ENCODE results near the gene TMEM91.
A peak's percentile ranks its signal among the peaks of the same experiment; 100 is the strongest.

Gene TMEM91

DNA sequence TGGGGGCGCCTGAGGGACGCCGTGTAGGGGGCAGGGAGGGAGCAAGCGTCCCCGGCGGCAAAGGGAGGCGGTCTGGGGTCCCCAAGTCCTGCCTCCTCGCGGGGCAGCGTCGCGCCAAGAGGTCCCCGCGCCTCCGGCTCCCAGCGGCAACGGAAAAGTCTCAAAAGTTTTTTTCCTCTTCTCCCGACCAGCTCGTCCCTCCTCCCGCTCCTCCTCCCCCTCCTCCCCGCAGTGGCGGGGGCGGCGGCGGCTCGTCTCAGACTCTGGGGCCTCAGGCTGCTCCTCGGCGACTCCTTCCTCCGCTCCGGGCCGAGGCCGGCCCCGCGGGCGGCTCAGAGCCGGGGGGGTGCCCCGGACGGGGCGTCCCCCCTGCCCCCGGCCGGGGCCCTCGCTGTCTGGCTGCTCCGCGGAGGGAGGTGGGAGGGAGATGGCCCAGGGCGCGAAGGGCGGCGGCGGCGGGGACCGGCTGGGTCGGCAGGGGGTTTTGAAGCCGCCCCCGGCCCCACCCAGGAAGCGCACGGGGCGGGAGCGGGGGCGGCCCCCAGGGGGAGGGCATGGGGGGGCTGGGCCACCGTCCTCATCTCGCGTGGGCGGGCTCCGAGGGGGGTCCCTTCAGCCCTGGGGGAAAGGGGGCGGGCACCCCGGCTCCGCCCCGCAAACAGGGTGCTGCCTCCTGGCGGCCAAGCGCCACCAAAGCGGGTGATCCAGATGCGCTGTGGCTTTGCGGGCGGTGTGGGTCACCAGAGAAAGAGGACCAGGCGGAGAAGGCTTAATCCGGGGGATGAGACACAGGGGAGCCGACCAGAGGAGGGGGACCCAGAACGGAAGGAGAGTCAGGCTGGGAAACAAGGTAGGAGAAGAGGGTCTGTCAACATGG lies 22.6 kb upstream of the TMEM91 start, which contains the start of gene TGFB1:
Gene TGFB1 (minus strand): TSS at position 457 of the 877 bp plus-strand sequence. CDS start 878 bp downstream, outside the sequence.
- Histone ChIP-seq H3K36me3 (ENCODE audit: control insufficient read depth, low read length) (peaks cover 40% of the 10 kb centered on the region), H3K9me2 (replicated peaks; ENCODE audit: control insufficient read depth, low read length) (no peaks in the 10 kb centered on the region), H3K27ac (ENCODE audit: low read depth, low read length) (peak within 1 kb of the TSS; percentile 73), H3K4me1 (ENCODE audit: control insufficient read depth, low read length) (peaks cover 27% of the 10 kb centered on the region), H3K27me3 (ENCODE audit: control insufficient read depth, low read length) (no peaks in the 10 kb centered on the region), H3K4me2 (ENCODE audit: low read length) (peak within 1 kb of the TSS; percentile 72), H3K79me2 (ENCODE audit: control insufficient read depth, low read length) (peaks cover 53% of the 10 kb centered on the region), H3F3A (ENCODE audit: control insufficient read depth, insufficient read depth) (no peaks in the 10 kb centered on the region; the same call in 1 of the 2 replicates), H4K20me1 (ENCODE audit: control insufficient read depth, insufficient read depth, low read depth, low read length) (peaks cover 19% of the 10 kb centered on the region; the same call in 1 of the 2 replicates), H3K9me3 (ENCODE audit: control insufficient read depth, insufficient read depth, low read length) (no peaks in the 10 kb centered on the region), H3K4me3 (ENCODE audit: low read length) (peak within 1 kb of the TSS; percentile 94)
- TF ChIP-seq, protein P1, sequence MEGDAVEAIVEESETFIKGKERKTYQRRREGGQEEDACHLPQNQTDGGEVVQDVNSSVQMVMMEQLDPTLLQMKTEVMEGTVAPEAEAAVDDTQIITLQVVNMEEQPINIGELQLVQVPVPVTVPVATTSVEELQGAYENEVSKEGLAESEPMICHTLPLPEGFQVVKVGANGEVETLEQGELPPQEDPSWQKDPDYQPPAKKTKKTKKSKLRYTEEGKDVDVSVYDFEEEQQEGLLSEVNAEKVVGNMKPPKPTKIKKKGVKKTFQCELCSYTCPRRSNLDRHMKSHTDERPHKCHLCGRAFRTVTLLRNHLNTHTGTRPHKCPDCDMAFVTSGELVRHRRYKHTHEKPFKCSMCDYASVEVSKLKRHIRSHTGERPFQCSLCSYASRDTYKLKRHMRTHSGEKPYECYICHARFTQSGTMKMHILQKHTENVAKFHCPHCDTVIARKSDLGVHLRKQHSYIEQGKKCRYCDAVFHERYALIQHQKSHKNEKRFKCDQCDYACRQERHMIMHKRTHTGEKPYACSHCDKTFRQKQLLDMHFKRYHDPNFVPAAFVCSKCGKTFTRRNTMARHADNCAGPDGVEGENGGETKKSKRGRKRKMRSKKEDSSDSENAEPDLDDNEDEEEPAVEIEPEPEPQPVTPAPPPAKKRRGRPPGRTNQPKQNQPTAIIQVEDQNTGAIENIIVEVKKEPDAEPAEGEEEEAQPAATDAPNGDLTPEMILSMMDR (IDR thresholded peaks at IDR 0.05; ENCODE audit: low read depth, low read length, poor library complexity, severe bottlenecking) = peak; percentile 90
- TF ChIP-seq EZH2phosphoT487 (IDR thresholded peaks at IDR 0.05; ENCODE audit: borderline replicate concordance, low read length) = no peak

DNA sequence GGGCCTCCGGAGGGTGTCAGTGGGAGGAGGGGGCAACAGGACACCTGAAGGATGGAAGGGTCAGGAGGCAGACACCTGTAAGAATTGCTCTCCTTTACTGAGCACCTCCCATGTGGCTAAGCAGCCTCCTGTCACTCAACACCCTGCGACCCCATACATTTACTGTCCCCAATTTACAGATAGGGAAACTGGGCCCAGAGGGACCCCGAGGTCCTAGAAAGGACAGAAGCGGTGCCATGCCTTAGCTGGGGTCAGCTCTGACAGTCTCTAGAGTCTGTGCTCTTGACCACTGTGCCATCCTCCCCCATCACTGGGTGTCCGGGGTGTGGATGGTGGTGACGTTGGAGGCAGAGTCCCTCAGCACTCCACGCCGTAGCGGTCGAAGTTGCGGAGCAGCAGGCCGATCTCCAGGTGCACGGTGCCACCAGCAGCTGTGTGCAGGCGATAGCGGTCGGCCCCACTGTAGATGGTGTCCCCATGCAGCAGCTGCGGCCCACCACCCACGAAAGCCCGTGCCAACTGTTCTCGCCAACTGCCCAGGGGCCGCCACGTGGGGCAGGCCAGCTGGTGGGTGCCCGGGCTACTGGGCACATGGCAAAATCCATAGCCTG lies 21.9 kb upstream of the TMEM91 start:
- Histone ChIP-seq H4K20me1 (ENCODE audit: control insufficient read depth, insufficient read depth, low read depth, low read length) (peaks cover 14% of the 10 kb centered on the region; the same call in 1 of the 2 replicates), H3K27ac (ENCODE audit: low read depth, low read length) (no peak overlapping the region), H3K4me1 (ENCODE audit: control insufficient read depth, low read length) (peaks cover 21% of the 10 kb centered on the region), H3K36me3 (ENCODE audit: control insufficient read depth, low read length) (peaks cover 32% of the 10 kb centered on the region), H3K9me2 (replicated peaks; ENCODE audit: control insufficient read depth, low read length) (no peaks in the 10 kb centered on the region), H3K4me2 (ENCODE audit: low read length) (peak overlapping the region; percentile 72), H3F3A (ENCODE audit: control insufficient read depth, insufficient read depth) (no peaks in the 10 kb centered on the region), H3K27me3 (ENCODE audit: control insufficient read depth, low read length) (no peaks in the 10 kb centered on the region), H3K9me3 (ENCODE audit: control insufficient read depth, insufficient read depth, low read length) (no peaks in the 10 kb centered on the region), H3K4me3 (ENCODE audit: low read length) (peak overlapping the region; percentile 94), H3K79me2 (ENCODE audit: control insufficient read depth, low read length) (peaks cover 46% of the 10 kb centered on the region)
- TF ChIP-seq, protein P1 (IDR thresholded peaks at IDR 0.05; ENCODE audit: low read depth, low read length, poor library complexity, severe bottlenecking) = peak; percentile 39
- no peak for TF ChIP-seq EZH2phosphoT487 (IDR thresholded peaks at IDR 0.05; ENCODE audit: borderline replicate concordance, low read length)

DNA sequence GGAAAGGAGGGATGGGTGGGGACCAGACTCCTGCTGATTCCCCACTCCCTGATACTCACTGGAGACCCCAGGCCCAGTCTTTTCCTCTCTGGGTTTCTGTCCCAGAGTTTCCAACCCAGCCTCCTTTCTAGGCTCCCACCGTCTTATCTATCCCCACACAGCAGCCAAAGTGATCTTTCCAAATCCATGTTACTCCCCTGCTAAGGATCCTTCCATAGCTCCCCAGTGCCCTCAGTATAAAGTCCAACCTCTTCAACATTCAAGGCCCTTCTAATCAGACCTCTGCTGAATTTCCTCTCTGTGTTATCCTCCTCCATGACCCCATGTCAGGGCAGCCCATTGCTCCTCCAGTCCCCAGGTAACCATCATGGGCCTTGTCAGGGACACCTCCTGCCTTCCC lies 21.3 kb upstream of the TMEM91 start:
- H3K9me3 ChIP-seq (ENCODE audit: control insufficient read depth, insufficient read depth, low read length) = no peaks in the 10 kb centered on the region
- H4K20me1 ChIP-seq (ENCODE audit: control insufficient read depth, insufficient read depth, low read depth, low read length) = peaks cover 8% of the 10 kb centered on the region; the same call in 1 of the 2 replicates
- no peak overlapping the region for H3K4me3 ChIP-seq (ENCODE audit: low read length)
- no peaks in the 10 kb centered on the region for H3K27me3 ChIP-seq (ENCODE audit: control insufficient read depth, low read length)
- no peak overlapping the region for H3K27ac ChIP-seq (ENCODE audit: low read depth, low read length)
- no peak overlapping the region for H3K4me2 ChIP-seq (ENCODE audit: low read length)
- peaks cover 16% of the 10 kb centered on the region for H3K4me1 ChIP-seq (ENCODE audit: control insufficient read depth, low read length)
- no peaks in the 10 kb centered on the region for H3F3A ChIP-seq (ENCODE audit: control insufficient read depth, insufficient read depth)
- peaks cover 40% of the 10 kb centered on the region for H3K79me2 ChIP-seq (ENCODE audit: control insufficient read depth, low read length)
- H3K36me3 ChIP-seq (ENCODE audit: control insufficient read depth, low read length) = peaks cover 27% of the 10 kb centered on the region
- no peaks in the 10 kb centered on the region for H3K9me2 ChIP-seq (replicated peaks; ENCODE audit: control insufficient read depth, low read length)
- no peak for TF ChIP-seq EZH2phosphoT487 (IDR thresholded peaks at IDR 0.05; ENCODE audit: borderline replicate concordance, low read length)
- TF ChIP-seq, protein P1 (IDR thresholded peaks at IDR 0.05; ENCODE audit: low read depth, low read length, poor library complexity, severe bottlenecking) = no peak
